ENCODE data around the gene R3HDML. TPM values are rescaled to one million over a fixed set of nuclear protein-coding genes. Genes with fewer than 3 reads are reported as not detected.
"Not testable (repeated sequence)": the region's sequence is repeated elsewhere in the genome, so short reads cannot be mapped to it uniquely, and the experiment has no call there.

Gene R3HDML, protein sequence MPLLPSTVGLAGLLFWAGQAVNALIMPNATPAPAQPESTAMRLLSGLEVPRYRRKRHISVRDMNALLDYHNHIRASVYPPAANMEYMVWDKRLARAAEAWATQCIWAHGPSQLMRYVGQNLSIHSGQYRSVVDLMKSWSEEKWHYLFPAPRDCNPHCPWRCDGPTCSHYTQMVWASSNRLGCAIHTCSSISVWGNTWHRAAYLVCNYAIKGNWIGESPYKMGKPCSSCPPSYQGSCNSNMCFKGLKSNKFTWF
- total RNA-seq: not detected

DNA sequence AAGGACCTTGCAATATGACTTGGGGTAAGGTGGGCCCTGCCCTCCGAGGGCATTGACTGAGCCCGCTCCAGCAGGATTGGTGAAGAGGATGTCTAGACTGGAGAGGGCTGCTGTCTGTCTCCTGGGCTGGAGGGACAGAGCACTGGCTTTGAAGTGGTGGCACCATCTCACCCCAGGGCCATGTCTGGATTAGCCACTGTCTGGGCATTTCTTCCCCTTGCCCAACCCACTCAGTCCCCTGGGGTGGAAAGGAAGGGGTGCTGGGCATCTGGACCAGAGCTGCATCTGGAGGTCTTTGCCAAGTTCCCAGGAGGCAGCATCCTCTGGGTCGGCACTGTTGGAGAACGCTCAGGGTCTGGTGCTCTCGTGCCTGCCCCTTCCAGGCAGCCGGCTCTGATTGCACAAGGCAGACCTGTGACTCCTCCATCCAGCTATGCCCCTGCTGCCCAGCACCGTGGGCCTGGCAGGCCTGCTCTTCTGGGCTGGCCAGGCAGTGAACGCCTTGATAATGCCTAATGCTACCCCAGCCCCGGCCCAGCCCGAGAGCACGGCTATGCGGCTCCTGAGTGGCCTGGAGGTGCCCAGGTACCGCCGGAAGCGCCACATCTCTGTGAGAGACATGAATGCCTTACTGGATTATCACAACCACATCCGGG, at the start of gene R3HDML:
Gene R3HDML (plus strand): TSS at position 319 of the 656 bp plus-strand sequence. CDS start 115 bp downstream, at position 434.
- intact Hi-C loops (cut with DNase I): no loop called here
- no peak for DNase-seq (ENCODE audit: low spot score)
- ATAC-seq: no peak

GRCh38 chr20:44287272-44288097, 49.4 kb upstream of the R3HDML start:
- DNase-seq (ENCODE audit: low spot score) (no peak), ATAC-seq (no peak)
- intact Hi-C loops (cut with DNase I): no loop called here

- ATAC-seq (no peak), DNase-seq (ENCODE audit: low spot score) (no peak)
- intact Hi-C loops (cut with DNase I): no loop called here
Measured at GRCh38 chr20:44288252-44288651, 48.6 kb upstream of the R3HDML start.

DNA sequence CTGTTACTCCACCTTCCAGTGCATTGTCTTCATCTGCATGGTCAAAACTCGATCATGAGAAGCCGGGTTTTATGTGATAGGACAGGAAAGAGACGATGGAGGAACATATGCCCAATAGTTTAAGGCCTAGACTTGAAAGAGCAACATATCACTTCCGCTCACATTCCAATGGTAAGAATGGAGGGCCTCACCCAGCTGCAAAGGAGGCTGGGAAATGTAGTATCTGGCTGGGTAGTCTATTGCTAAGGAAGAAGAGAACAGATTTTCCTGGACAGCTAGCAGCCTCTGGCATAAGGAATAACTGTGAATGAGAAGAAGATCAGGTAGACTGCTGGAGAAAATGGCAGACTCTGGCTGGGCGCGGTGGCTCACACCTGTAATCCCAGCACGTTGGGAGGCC, 45.1 kb upstream of the R3HDML start:
- no peak for ATAC-seq
- intact Hi-C loops (cut with DNase I): no loop called here
- DNase-seq (ENCODE audit: low spot score): no peak

DNA sequence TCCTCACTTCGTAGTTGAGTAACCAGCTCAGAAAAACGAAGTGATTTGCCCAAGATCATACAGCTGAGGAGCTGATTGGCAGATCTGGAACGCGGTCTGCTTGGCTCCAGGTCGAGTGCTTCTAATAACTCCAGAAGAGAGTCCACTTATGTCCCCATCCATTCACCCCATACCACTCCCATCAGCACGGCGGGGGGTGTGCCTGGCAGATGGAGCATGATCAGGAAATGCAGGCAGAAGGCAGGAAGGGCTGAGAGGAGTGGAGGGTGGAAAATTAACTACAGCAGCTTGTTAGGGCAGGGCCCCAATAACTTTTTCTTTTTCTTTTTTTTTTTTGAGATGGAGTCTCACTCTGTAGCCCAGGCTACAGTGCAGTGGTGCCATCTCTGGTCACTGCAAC, 40.8 kb upstream of the R3HDML start:
- intact Hi-C loops (cut with DNase I): no loop called here
- DNase-seq (ENCODE audit: low spot score) (no peak), ATAC-seq (no peak)

DNA sequence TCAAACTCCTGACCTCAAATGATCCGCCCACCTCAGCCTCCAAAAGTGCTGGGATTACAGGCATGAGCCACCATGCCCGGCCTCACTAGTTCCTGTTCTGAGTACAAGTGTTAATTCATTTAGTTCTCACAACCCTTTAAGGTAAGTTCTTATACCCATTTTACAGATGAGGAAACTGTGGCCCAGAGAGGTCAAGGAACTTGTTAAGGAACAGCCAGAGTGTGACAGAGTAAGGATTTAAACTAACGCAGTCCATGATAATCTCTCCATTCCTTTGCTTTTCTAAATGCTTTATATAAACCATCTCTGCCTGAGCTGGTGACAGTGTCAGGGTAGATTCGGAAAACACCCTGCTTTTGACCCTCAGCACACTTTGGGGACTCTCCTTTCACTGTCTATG, 39.1 kb upstream of the R3HDML start:
- ATAC-seq (no peak), DNase-seq (ENCODE audit: low spot score) (no peak)
- intact Hi-C loops (cut with DNase I): no loop called here

DNA sequence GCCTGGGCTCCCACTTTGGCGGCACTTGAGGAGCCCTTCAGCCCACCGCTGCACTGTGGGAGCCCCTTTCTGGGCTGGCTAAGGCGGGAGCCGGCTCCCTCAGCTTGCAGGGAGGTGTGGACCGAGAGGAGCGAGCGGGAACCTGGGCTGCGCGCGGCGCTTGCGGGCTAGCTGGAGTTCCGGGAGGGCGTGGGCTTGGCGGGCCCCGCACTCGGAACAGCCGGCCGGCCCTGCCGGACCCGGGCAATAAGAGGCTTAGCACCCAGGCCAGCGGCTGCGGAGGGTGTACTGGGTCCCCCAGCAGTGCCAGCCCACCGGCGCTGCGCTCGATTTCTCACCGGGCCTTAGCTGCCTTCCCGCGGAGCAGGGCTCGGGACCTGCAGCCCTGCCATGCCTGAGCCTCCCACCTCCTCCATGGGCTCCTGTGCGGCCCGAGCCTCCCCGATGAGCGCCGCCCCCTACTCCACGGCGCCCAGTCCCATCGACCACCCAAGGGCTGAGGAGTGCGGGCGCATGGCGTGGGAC, 37.8 kb upstream of the R3HDML start:
- intact Hi-C loops (cut with DNase I); DNase-seq (ENCODE audit: low spot score); ATAC-seq: not testable (repeated sequence)

- intact Hi-C loops (cut with DNase I): no loop called here
- ATAC-seq (no peak), DNase-seq (ENCODE audit: low spot score) (no peak)
Measured at GRCh38 chr20:44301285-44301684, 35.6 kb upstream of the R3HDML start.

- intact Hi-C loops (cut with DNase I): no loop called here
- DNase-seq (ENCODE audit: low spot score) (no peak), ATAC-seq (no peak)
Measured at GRCh38 chr20:44302026-44302669, 34.7 kb upstream of the R3HDML start.

DNA sequence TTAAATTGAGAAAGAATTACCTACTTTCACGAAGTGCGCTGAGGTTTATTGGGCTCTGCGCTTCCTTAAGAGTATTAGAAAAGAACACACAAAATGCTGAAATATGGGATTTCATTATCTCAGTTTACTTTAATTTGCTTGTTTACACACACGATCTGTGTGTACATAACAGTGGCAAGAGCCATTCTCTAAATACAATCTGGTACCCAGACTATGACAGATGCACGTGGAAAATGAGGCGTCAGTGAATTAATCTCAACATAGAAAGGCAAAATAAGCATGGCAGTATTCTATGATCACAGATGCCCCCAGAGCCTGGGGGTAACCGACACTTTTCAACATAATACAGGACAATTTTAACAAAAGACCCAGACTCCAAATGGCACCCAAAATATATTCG, 34.1 kb upstream of the R3HDML start:
- intact Hi-C loops (cut with DNase I): no loop called here
- ATAC-seq: no peak
- DNase-seq (ENCODE audit: low spot score): no peak

GRCh38 chr20:44304383-44304782, 32.5 kb upstream of the R3HDML start:
- ATAC-seq: no peak
- intact Hi-C loops (cut with DNase I): no loop called here
- no peak for DNase-seq (ENCODE audit: low spot score)

- no peak for DNase-seq (ENCODE audit: low spot score)
- intact Hi-C loops (cut with DNase I): no loop called here
- ATAC-seq: no peak
Measured at GRCh38 chr20:44306927-44307326, 29.9 kb upstream of the R3HDML start.

DNA sequence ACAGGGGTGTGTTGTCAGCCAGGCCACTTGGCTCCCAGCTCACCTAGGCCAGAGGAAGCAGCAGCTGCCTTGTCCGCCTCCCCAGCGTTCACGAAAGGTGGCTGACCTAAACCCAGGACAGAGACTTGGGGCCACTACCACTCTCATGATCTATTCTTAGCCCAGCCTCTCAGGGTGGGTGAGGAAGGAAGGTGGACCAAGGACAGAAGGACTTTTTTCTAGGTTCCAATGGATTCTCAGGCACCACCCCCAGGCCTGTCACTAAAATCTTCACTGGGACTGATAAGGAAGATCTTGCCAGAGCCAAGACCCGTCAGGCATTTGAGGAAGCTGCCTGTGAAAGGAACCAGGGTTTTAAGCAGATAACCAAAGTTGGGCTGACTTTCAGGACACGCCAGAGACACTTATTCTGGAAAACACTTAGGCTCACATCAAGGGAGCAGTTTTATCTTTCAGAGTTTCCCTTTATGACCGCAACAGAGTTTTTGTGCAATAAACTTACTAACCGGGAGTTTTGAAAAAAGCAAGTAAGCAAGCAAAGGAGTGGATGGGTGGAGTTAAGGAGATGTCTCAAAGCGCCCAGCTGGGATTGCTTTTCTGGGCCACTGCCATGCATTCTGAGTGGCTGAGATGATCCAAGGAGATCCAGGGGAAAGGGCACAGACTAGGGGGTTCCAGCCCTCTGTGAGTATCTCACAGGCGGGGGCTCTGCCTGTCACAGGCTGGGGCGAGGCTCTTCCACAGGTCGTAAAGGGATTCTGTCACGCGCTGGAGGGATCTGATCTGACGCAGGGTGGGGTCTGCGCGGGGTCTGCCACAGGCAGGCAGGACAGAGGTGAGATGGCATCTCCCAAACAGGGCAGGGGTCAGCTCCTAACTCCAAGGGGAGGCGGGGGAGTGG, 26.8 kb upstream of the R3HDML start:
- intact Hi-C loops (cut with DNase I): loop anchor here (10.0 kb wide), 1 partner anchor 95 kb away; the partner anchor contains the start of gene OSER1
- DNase-seq (ENCODE audit: low spot score) (no peak), ATAC-seq (peak; percentile 66)

- peak; percentile 98 for ATAC-seq
- intact Hi-C loops (cut with DNase I): loop anchor here (10.0 kb wide), 1 partner anchor 96 kb away; the partner anchor contains the start of gene OSER1
- peak; percentile 99 for DNase-seq (ENCODE audit: low spot score)
Measured at GRCh38 chr20:44310664-44311639, 25.9 kb upstream of the R3HDML start, which contains the start of gene FITM2. FITM2 (minus strand) TSS chr20:44311202; CDS start chr20:44311148, 54 bp downstream.

- intact Hi-C loops (cut with DNase I): loop anchor here (10.0 kb wide), 1 partner anchor 100 kb away; the partner anchor contains the start of gene OSER1
- ATAC-seq (no peak), DNase-seq (ENCODE audit: low spot score) (no peak)
Measured at GRCh38 chr20:44314870-44315269, 22.0 kb upstream of the R3HDML start.

GRCh38 chr20:44319839-44320422, 16.9 kb upstream of the R3HDML start:
- DNase-seq (ENCODE audit: low spot score): no peak
- intact Hi-C loops (cut with DNase I): loop anchor here (10.0 kb wide), 1 partner anchor 105 kb away; the partner anchor contains the start of gene OSER1
- ATAC-seq: no peak
